ENCODE data around the gene TUSC2.

GRCh38 chr3:50275996-50276761 lies 51.8 kb downstream of the TUSC2 start:
- TF ChIP-seq POLR2AphosphoS5 (IDR thresholded peaks at IDR 0.05; ENCODE audit: borderline replicate concordance, low read depth, low read length), result no peak
- TF ChIP-seq EZH2 (IDR thresholded peaks at IDR 0.05), result no peak
- no peak for TF ChIP-seq FOXP2 (optimal IDR thresholded peaks at IDR 0.05; ENCODE audit: control extremely low read depth, extremely low read length, insufficient read depth)
